ENCODE measurements around the gene ZNF662. TPM values are rescaled to one million over a fixed set of nuclear protein-coding genes. Genes with fewer than 3 reads are reported as not detected.
A peak's percentile ranks its signal among the peaks of the same experiment; 100 is the strongest.

Gene ZNF662
- total and polyA plus RNA-seq, 9 of the 15 experiments (the other 6 are each of a cell fraction or from before 2014, with no cell fraction given): 0.07 to 0.55 (median 0.27) TPM

- TF ChIP-seq CHD4 (IDR thresholded peaks at IDR 0.05; ENCODE audit: insufficient read depth, insufficient replicate concordance, low read depth, low read length, poor library complexity, severe bottlenecking) (no peak), ATF4 (CRISPR knock-in tag; IDR thresholded peaks at IDR 0.05) (peak; percentile 46; the same call in 1 of the 2 replicates), CHD2 (IDR thresholded peaks at IDR 0.05; ENCODE audit: low read depth, low read length) (no peak), ZNF780A (CRISPR knock-in tag; IDR thresholded peaks at IDR 0.05) (no peak), ELF2 (CRISPR knock-in tag; IDR thresholded peaks at IDR 0.05) (no peak), ATF6 (CRISPR knock-in tag; IDR thresholded peaks at IDR 0.05) (no peak), SUPT5H (IDR thresholded peaks at IDR 0.05) (no peak), DMBX1 (CRISPR knock-in tag; IDR thresholded peaks at IDR 0.05; ENCODE audit: borderline replicate concordance) (0 out of 2 replicates have a peak, but pooled peaks have one; percentile 27), REST (IDR thresholded peaks at IDR 0.05; ENCODE audit: borderline replicate concordance) (peak; percentile 95), REST (CRISPR knock-in tag; IDR thresholded peaks at IDR 0.05; ENCODE audit: low read depth) (no peak), ZNF354B (CRISPR knock-in tag; IDR thresholded peaks at IDR 0.05) (no peak), GTF2F1 (IDR thresholded peaks at IDR 0.05; ENCODE audit: low read depth, low read length) (no peak), E2F3 (CRISPR knock-in tag; IDR thresholded peaks at IDR 0.05) (no peak), MAFG (tag; conservative IDR thresholded peaks at IDR 0.05) (no peak), ZNF696 (CRISPR knock-in tag; conservative IDR thresholded peaks at IDR 0.05) (no peak), TRIM28 (IDR thresholded peaks at IDR 0.05) (no peak), MBD2 (IDR thresholded peaks at IDR 0.05; ENCODE audit: borderline replicate concordance, low read depth) (no peak), NFRKB (IDR thresholded peaks at IDR 0.05; ENCODE audit: low read depth) (no peak)
Observed at GRCh38 chr3:42880601-42881451, 25.1 kb upstream of the ZNF662 start (continued).

Measured in K562 (cell line).